K562 (cell line): ENCODE measurements around the gene C3orf52. TPM values are rescaled to one million over a fixed set of nuclear protein-coding genes. Genes with fewer than 3 reads are reported as not detected.

Experiments used
- CAMTA2 ChIP-seq: fragments of 250-450 bp; sonication (Bioruptor Pico); conservative IDR thresholded peaks from 2 replicates; pipeline ENCODE4 v1.5.1; 2022
- EGR1 ChIP-seq: fragments of 450-650 bp; conservative IDR thresholded peaks from 2 replicates; pipeline ENCODE4 v1.6.1; 2017; ENCODE audit warnings: mild to moderate bottlenecking
- EP400 ChIP-seq: fragments of 450-650 bp; IDR thresholded peaks from 2 replicates; pipeline ENCODE4 v1.6.1; 2017; ENCODE audit warnings: antibody characterized with exemption, mild to moderate bottlenecking, moderate library complexity
- FOXJ2 ChIP-seq: fragments of 200-800 bp; sonication (Bioruptor generic); IDR thresholded peaks from 2 replicates; pipeline ENCODE4 v1.6.1; 2016; ENCODE audit warnings: missing genetic modification characterization, missing compliant biosample characterization
- KAT8 ChIP-seq: fragments of 450-650 bp; IDR thresholded peaks from 2 replicates; pipeline ENCODE4 v1.6.1; 2016; ENCODE audit warnings: low read depth, mild to moderate bottlenecking
- KLF6 ChIP-seq: fragments of 250-450 bp; sonication (Bioruptor Pico); IDR thresholded peaks from 2 replicates; pipeline ENCODE4 v1.4.0; 2020; ENCODE audit warnings: mild to moderate bottlenecking, moderate library complexity, borderline replicate concordance
- MAZ ChIP-seq, 2 experiments: fragments of 450-650 bp in 1 of 2; sonication (generic) in 1 of 2; formaldehyde crosslinking; IDR thresholded peaks in 1 of 2; conservative IDR thresholded peaks in 1 of 2; 2 replicates each; pipeline versions ENCODE4 v1.4.0 to v1.5.0; 2020; ENCODE audit warnings: mild to moderate bottlenecking in 1 of 2, missing genetic modification reagents in 1 of 2
- NONO ChIP-seq, 2 experiments: fragments of 200-400 bp in 1 of 2; fragments of 450-650 bp in 1 of 2; formaldehyde crosslinking in 1 of 2; IDR thresholded peaks; 2 replicates each; pipeline ENCODE4 v1.6.1; 2017; ENCODE audit warnings: low read depth in 2 of 2, mild to moderate bottlenecking in 2 of 2, moderate library complexity in 2 of 2, low read length in 1 of 2
- SETDB1 ChIP-seq: IDR thresholded peaks from one replicate; pipeline ENCODE4 v1.6.1; 2012; ENCODE audit warnings: low read length, control low read depth, inconsistent platforms
- SLC30A9 ChIP-seq: fragments of 250-450 bp; sonication (Bioruptor Pico); IDR thresholded peaks from 2 replicates; pipeline ENCODE4 v1.8.0; 2022; ENCODE audit warnings: mild to moderate bottlenecking, moderate library complexity
- YY1 ChIP-seq, 3 experiments: IDR thresholded peaks; 2 replicates each; pipeline ENCODE4 v1.6.1; 2011; ENCODE audit warnings: low read length in 2 of 3, mild to moderate bottlenecking in 2 of 3, moderate library complexity in 2 of 3, borderline replicate concordance in 1 of 3, control low read depth in 1 of 3, low read depth in 1 of 3; ENCODE audit not compliant: insufficient read depth in 3 of 3, insufficient replicate concordance in 2 of 3, control insufficient read depth in 1 of 3, insufficient read length in 1 of 3; ENCODE audit errors: extremely low read depth in 1 of 3
- polyA plus RNA-seq, 8 experiments: library from polyadenylated mRNA; depleted of rRNA in 4 of 8; stranded (reverse) in 5 of 8; unstranded in 3 of 8; fragments of >200 nt; fragmentation: Nextera tagmentation in 2 of 8; fragmentation: Illumina TruSeq in 1 of 8; extraction: Ambion mirVana in 2 of 8; extraction: Trizol in 1 of 8; gene quantifications; 2 replicates each; pipeline versions ENCODE4 v1.2.1 to v1.2.3, GENCODE V29; 2011 to 2014; ENCODE audit warnings: inconsistent platforms in 1 of 8, missing spikeins in 1 of 8
- total RNA-seq, 7 experiments: library from RNA; depleted of rRNA in 6 of 7; stranded (reverse); fragments of >200 nt in 6 of 7; fragmentation: Illumina TruSeq in 2 of 7; extraction: Trizol in 2 of 7; gene quantifications; 2 replicates each; pipeline versions ENCODE4 v1.2.1 to v1.2.3, GENCODE V29; 2011 to 2021; ENCODE audit warnings: low replicate concordance in 1 of 7
- TF ChIP-seq, protein P1 (sequence below): sonication (generic); formaldehyde crosslinking; IDR thresholded peaks from 2 replicates; pipeline ENCODE4 v1.8.0; 2022; ENCODE audit warnings: mild to moderate bottlenecking, missing genetic modification reagents
- TF ChIP-seq, protein P2 (sequence below): sonication (generic); formaldehyde crosslinking; IDR thresholded peaks from 2 replicates; pipeline ENCODE4 v1.8.1; 2023; ENCODE audit warnings: mild to moderate bottlenecking, missing genetic modification reagents
- TF ChIP-seq, protein P3 (sequence below): fragments of 450-650 bp; IDR thresholded peaks from 2 replicates; pipeline ENCODE4 v1.6.1; 2016; ENCODE audit warnings: low read depth

C3orf52 gene
- total and polyA plus RNA-seq, 9 of the 15 experiments (the other 6 are each of a cell fraction or from before 2014, with no cell fraction given): 2.8 to 6.1 (median 3.8) TPM

DNA sequence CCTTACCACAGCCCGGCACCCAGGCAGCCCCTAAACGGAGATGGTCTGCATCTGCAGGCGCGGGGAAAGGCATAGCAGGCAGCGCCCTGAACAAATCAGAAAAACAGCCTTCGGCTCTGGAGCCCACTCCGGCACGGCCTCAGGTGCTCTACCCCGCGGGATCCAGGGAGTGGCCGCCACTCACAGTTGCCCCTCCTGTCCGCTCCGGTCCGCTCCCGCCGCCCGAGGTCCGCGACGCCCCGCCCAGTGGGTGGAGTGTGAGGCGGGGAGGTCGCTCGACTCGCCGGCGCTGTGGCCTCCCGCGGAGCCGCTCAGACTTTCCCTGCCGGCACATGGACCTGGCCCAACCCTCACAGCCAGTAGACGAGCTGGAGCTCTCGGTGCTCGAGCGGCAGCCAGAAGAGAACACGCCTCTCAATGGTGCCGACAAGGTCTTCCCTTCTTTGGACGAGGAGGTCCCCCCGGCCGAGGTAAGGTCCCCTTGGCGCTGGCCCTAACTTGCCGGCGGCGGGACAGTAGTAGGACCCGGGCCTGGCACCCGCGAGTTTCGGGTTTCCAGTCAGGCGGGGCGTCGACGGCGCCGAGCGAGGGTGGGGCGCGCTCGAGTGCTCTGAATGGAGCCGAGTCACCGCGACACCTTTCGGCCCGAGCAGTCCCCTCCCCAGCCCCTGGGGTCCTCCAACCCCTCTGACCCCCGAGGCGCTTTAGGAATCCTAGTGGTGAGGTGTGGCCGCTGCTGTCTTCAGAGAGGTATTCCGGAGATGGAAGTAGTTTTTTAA is at the start of gene C3orf52 (continued):
- TF ChIP-seq, protein P1, sequence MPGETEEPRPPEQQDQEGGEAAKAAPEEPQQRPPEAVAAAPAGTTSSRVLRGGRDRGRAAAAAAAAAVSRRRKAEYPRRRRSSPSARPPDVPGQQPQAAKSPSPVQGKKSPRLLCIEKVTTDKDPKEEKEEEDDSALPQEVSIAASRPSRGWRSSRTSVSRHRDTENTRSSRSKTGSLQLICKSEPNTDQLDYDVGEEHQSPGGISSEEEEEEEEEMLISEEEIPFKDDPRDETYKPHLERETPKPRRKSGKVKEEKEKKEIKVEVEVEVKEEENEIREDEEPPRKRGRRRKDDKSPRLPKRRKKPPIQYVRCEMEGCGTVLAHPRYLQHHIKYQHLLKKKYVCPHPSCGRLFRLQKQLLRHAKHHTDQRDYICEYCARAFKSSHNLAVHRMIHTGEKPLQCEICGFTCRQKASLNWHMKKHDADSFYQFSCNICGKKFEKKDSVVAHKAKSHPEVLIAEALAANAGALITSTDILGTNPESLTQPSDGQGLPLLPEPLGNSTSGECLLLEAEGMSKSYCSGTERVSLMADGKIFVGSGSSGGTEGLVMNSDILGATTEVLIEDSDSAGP (CRISPR knock-in tag): no peak
- no peak for TF ChIP-seq KAT8
- TF ChIP-seq SETDB1: no peak
- TF ChIP-seq MAZ (CRISPR knock-in tag; conservative IDR thresholded peaks at IDR 0.05 in 1 of 2, IDR thresholded peaks at IDR 0.05 in 1 of 2): peak; percentile 38 to 54; a peak in 3 of 4 replicates
- peak; percentile 63 for TF ChIP-seq EP400
- TF ChIP-seq, protein P2, sequence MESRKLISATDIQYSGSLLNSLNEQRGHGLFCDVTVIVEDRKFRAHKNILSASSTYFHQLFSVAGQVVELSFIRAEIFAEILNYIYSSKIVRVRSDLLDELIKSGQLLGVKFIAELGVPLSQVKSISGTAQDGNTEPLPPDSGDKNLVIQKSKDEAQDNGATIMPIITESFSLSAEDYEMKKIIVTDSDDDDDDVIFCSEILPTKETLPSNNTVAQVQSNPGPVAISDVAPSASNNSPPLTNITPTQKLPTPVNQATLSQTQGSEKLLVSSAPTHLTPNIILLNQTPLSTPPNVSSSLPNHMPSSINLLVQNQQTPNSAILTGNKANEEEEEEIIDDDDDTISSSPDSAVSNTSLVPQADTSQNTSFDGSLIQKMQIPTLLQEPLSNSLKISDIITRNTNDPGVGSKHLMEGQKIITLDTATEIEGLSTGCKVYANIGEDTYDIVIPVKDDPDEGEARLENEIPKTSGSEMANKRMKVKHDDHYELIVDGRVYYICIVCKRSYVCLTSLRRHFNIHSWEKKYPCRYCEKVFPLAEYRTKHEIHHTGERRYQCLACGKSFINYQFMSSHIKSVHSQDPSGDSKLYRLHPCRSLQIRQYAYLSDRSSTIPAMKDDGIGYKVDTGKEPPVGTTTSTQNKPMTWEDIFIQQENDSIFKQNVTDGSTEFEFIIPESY (CRISPR knock-in tag): no peak
- TF ChIP-seq EGR1: no peak
- TF ChIP-seq CAMTA2 (CRISPR knock-in tag): no peak
- TF ChIP-seq SLC30A9 (CRISPR knock-in tag): no peak
- TF ChIP-seq FOXJ2 (tag): no peak
- no peak for TF ChIP-seq KLF6 (CRISPR knock-in tag)
- TF ChIP-seq, protein P3, sequence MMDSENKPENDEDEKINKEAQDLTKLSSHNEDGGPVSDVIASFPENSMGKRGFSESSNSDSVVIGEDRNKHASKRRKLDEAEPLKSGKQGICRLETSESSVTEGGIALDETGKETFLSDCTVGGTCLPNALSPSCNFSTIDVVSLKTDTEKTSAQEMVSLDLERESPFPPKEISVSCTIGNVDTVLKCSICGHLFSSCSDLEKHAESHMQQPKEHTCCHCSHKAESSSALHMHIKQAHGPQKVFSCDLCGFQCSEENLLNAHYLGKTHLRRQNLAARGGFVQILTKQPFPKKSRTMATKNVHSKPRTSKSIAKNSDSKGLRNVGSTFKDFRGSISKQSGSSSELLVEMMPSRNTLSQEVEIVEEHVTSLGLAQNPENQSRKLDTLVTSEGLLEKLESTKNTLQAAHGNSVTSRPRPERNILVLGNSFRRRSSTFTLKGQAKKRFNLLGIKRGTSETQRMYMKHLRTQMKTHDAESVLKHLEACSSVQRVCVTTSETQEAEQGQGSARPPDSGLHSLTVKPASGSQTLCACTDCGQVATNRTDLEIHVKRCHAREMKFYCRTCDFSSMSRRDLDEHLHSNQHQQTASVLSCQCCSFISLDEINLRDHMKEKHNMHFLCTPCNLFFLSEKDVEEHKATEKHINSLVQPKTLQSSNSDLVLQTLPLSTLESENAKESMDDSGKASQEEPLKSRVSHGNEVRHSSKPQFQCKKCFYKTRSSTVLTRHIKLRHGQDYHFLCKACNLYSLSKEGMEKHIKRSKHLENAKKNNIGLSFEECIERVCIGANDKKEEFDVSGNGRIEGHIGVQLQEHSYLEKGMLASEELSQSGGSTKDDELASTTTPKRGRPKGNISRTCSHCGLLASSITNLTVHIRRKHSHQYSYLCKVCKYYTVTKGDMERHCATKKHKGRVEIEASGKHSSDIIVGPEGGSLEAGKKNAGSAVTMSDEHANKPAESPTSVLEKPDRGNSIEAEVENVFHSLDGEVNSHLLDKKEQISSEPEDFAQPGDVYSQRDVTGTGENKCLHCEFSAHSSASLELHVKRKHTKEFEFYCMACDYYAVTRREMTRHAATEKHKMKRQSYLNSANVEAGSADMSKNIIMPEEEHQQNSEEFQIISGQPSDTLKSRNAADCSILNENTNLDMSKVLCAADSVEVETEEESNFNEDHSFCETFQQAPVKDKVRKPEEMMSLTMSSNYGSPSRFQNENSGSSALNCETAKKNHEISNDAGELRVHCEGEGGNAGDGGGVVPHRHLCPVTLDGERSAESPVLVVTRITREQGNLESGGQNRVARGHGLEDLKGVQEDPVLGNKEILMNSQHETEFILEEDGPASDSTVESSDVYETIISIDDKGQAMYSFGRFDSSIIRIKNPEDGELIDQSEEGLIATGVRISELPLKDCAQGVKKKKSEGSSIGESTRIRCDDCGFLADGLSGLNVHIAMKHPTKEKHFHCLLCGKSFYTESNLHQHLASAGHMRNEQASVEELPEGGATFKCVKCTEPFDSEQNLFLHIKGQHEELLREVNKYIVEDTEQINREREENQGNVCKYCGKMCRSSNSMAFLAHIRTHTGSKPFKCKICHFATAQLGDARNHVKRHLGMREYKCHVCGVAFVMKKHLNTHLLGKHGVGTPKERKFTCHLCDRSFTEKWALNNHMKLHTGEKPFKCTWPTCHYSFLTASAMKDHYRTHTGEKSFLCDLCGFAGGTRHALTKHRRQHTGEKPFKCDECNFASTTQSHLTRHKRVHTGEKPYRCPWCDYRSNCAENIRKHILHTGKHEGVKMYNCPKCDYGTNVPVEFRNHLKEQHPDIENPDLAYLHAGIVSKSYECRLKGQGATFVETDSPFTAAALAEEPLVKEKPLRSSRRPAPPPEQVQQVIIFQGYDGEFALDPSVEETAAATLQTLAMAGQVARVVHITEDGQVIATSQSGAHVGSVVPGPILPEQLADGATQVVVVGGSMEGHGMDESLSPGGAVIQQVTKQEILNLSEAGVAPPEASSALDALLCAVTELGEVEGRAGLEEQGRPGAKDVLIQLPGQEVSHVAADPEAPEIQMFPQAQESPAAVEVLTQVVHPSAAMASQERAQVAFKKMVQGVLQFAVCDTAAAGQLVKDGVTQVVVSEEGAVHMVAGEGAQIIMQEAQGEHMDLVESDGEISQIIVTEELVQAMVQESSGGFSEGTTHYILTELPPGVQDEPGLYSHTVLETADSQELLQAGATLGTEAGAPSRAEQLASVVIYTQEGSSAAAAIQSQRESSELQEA: no peak
- TF ChIP-seq YY1 (IDR thresholded peaks at IDR 0.05; ENCODE audit: borderline replicate concordance in 1 of 3, control insufficient read depth in 1 of 3, extremely low read depth in 1 of 3, insufficient read depth in 3 of 3, insufficient read length in 1 of 3, insufficient replicate concordance in 2 of 3, low read depth in 1 of 3, low read length in 2 of 3): peak in 1 of 3 experiments; percentile 30
- no peak for TF ChIP-seq NONO (IDR thresholded peaks at IDR 0.05; ENCODE audit: low read depth in 2 of 2, low read length in 1 of 2)
